NCI-H146 (cell line): ENCODE results near the gene ALDH2.
"Not testable (repeated sequence)": the region's sequence is repeated elsewhere in the genome, so short reads cannot be mapped to it uniquely, and the experiment has no call there.

Experiments used
- DNase-seq: peaks from one replicate; lab custom pipeline; 2025; lab: John Stamatoyannopoulos, UW

Gene ALDH2

DNA sequence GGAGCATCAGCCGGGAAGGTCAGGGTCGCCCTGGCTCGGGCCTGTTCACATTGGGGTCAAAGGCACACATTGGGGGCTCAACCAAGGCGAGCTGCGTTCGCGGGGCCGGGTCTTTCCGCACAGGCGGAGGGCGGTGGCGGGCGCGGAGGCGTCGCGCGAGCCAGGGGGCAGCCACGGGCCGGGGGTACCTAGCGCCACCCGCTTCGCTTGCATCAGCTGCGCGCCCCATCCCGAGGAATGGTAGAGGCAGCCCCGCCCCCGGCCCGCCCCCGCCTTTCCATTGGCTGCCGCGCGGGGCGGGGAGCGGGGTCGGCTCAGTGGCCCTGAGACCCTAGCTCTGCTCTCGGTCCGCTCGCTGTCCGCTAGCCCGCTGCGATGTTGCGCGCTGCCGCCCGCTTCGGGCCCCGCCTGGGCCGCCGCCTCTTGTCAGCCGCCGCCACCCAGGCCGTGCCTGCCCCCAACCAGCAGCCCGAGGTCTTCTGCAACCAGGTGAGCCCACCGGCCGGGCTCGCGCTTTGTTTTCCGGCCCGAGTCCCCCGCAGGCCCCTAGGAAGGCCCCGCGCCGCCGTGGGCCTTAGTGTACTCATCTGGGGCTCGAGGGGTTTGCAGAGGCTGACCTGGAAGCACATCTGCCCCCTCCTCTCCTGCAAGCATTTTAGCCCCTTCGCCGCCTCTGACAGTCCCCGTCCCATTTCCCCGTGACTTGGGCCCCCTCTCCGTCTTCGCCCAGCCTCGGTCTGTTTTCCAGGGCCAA lies at the start of gene ALDH2:
Gene ALDH2 (plus strand): TSS at position 326 of the 754 bp plus-strand sequence. CDS start 50 bp downstream, at position 376.
- DNase-seq = peak; percentile 82

- not testable (repeated sequence) for DNase-seq
These were observed 47.4 kb upstream of the ALDH2 start for GRCh38 chr12:111719316-111719715.

GRCh38 chr12:111720457-111720856 lies 46.3 kb upstream of the ALDH2 start:
- DNase-seq = no peak

DNA sequence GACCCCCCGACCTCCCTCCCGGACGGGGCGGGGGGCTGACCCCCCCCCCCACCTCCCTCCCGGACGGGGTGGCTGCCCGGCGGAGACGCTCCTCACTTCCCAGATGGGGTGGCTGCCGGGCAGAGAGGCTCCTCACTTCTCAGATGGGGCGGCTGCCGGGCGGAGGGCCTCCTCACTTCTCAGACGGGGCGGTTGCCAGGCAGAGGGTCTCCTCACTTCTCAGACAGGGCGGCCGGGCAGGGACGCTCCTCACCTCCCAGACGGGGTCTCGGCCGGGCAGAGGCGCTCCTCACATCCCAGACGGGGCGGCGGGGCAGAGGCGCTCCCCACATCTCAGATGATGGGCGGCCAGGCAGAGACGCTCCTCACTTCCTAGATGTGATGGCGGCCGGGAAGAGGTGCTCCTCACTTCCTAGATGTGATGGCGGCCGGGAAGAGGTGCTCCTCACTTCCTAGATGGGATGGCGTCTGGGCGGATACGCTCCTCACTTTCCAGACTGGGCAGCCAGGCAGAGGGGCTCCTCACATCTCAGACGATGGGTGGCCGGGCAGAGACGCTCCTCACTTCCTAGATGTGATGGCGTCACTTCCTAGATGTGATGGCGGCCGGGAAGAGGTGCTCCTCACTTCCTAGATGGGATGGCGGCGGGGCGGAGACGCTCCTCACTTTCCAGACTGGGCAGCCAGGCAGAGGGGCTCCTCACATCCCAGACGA lies 42.9 kb upstream of the ALDH2 start:
- DNase-seq = not testable (repeated sequence)

DNA sequence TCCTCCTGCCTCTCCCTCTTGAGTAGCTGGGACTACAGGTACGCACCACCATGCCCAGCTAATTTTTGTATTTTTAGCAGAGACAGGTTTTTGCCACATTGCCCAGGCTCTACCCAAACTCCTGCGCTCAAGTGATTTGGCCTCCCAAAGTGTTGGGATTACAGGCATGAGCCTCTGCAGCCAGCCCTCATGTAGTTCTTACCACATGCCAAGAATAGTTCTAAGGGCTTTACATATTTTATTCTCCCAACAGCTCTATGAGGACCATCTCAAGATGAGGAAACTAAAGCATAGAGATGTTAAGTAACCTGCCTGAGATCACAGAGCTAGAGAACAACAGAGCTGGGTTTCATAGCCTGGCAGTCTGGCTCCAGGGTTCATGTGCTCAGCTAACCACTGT lies 37.9 kb upstream of the ALDH2 start:
- DNase-seq = no peak

GRCh38 chr12:111730420-111730819 lies 36.3 kb upstream of the ALDH2 start:
- DNase-seq = peak; percentile 33

GRCh38 chr12:111732786-111733185 lies 33.9 kb upstream of the ALDH2 start:
- DNase-seq = no peak

DNA sequence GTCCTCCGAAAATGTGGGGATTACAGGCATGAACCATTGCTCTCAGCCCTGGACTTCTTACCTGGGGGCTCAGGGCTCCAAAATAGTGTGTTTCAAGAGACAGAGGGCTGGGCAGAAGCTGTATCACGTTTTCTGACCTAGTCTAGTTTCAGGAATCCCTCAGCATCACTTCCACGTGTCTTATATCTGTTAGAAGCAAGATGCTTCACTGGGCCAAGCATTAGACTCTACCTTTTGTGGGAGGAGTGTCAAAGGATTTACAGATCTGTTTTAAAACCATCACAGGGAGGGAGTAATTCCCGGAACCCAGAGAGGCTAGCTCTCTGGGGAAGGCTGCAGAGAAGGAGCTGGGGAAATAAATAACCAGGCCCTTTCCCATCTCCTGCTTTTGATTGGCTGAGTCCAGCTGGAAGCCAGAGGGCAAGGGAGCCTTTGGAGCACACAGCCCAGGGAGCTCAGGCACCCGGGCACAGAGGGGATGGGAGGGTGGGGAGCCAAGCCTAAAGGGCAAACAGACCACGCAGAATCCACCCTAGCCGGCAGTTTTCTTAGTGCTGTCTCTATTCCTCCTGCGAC lies 33.3 kb upstream of the ALDH2 start:
- no peak for DNase-seq

- DNase-seq = not testable (repeated sequence)
These were observed 27.2 kb upstream of the ALDH2 start for GRCh38 chr12:111739524-111739923.

DNA sequence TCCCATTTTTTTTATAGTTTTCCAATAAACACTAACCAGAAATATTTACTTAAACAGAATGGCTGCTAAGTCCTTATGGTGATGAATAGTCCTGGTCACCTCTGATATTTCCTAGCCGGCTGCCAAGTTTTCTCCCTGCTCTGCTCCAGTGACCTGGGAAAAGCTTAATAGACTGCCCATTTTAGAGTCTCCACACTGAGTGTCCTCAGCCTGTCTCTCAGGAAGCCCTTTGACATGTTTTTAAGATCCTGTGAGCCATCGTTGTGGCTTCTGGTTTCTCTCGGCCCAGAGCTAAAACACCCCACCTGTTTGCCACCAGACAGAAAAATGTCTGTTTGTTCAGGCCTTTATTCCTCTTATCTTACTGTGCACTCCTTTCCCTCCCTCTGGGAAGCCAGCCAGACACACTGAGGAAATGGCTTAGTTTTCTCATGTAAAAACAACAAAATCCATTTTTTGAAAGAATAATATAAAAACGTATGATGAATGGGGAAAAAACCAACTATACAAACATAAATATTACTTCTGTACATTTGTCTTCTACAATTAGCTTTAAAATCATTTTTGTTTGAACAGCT lies 25.4 kb upstream of the ALDH2 start:
- DNase-seq = peak; percentile 83

- DNase-seq = no peak
These were observed 21.5 kb upstream of the ALDH2 start for GRCh38 chr12:111745211-111745610.

DNA sequence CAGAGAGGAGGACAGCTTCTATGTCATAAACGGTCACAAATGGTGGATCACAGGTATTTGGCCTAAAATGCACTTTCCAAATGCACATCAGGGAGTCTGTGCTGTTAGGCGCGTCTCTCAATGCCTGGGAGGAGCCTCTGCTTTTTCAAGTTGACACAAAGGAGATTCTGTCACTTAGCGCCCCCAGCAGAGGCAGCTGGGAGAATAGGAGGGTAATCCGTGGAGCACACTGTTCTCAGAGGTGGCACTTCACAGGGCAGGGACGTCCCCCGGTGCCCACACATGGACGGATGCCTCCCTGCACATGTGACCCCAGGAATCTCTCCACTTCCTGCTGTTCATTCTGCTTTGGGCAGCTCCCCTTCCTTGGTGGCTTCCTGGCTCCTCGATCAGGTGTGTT lies 19.4 kb upstream of the ALDH2 start:
- DNase-seq = no peak

- DNase-seq = no peak
These were observed 18.5 kb upstream of the ALDH2 start for GRCh38 chr12:111748151-111748672.

- DNase-seq = no peak
These were observed 17.9 kb upstream of the ALDH2 start for GRCh38 chr12:111748867-111749266.

DNA sequence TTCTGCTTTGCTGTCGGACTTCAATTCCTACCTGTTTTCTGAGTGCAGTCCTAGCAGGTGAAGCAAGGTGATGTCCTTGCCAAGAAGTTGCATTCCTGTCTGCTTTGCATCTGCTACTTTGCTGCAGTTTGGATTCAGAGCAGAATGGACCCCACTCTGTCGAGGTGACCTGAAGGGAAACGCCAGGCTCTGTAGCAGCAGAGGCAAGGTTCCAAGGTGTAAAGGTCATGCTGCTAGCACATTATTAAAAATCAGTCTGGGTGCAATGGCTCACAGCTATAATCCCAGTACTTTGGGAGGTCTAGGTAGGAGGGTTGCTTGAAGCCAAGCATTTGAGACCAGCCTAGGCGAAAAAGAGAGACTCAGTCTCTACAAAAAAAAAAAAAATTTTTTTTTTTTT lies 17.3 kb upstream of the ALDH2 start:
- no peak for DNase-seq

GRCh38 chr12:111753144-111753881 lies 13.4 kb upstream of the ALDH2 start:
- DNase-seq = peak; percentile 40

DNA sequence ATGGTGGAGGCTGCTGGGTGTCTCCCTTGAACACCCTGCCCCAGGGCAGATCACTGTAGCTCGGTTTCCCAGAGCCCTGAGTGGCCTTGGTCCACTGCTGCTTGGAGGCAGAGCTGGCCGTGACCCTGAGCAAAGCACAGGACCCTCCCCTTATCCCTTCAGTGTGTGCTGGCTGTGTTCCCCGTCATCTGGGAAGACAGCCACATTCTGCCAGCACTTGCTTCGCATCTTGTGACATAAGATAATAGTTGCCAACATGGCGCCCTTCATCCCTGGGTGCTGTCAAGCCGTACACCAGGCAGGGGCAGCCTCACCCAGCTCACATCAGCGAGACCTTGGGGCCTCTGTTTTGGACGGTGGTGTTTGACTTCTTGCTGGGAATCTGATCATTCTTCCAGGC lies 12.1 kb upstream of the ALDH2 start:
- no peak for DNase-seq

DNA sequence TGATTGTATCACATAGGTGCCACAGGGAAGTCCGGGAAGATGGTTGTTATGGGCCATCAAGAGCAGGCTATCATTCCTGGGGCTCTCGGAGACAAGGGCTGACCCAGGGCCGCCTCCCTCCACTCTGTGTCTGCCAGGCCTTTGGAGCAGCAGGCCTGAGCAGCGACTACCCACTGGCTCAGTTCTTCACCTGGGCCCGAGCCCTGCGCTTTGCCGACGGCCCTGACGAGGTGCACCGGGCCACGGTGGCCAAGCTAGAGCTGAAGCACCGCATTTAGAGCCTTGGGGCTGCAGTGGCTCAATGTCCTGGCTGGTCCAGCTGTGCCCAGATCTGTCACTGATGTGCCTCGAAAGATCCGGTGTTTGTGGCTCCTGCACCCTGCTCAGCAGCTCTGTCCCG lies 10.5 kb upstream of the ALDH2 start:
- DNase-seq = no peak

GRCh38 chr12:111756681-111757080 lies 10.1 kb upstream of the ALDH2 start:
- DNase-seq = no peak

- no peak for DNase-seq
These were observed 9.2 kb upstream of the ALDH2 start for GRCh38 chr12:111757361-111758119.

DNA sequence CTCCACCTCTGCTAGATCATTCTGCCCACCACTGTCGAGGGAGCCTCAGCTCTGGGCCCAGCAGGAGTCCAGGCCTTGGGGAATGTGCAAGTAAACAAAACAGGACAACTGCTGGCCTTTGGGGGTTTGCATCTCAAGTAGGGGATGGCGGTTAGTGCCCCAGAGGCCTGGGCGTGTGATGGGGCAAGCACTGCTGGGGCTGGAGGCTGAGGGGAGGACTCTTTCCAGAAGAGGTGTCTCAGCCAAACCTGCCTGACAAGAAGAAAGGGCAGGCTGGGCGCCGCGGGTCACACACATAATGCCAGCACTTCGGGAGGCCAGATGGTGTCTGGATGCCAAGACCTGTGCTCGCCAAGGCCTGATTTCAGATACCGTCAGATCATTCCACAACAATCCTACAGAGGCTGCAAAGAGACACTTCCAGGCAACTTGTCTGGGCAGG lies 8.6 kb upstream of the ALDH2 start:
- DNase-seq = no peak
